K562 (cell line): ENCODE measurements around the gene ZMAT2. TPM values are rescaled to one million over a fixed set of nuclear protein-coding genes. Genes with fewer than 3 reads are reported as not detected.

Experiments
- AFF1 ChIP-seq, 2 experiments: fragments of 450-650 bp; IDR thresholded peaks; 2 replicates each; pipeline ENCODE4 v1.6.1; 2018; ENCODE audit warnings: mild to moderate bottlenecking in 2 of 2, low read depth in 1 of 2; ENCODE audit not compliant: partially characterized antibody in 2 of 2
- EGR1 ChIP-seq: fragments of 450-650 bp; conservative IDR thresholded peaks from 2 replicates; pipeline ENCODE4 v1.6.1; 2017; ENCODE audit warnings: mild to moderate bottlenecking
- ESRRA ChIP-seq: fragments of 450-650 bp; IDR thresholded peaks from 2 replicates; pipeline ENCODE4 v1.6.1; 2014; ENCODE audit warnings: low read depth, mild to moderate bottlenecking, moderate library complexity, borderline replicate concordance
- FOS ChIP-seq: IDR thresholded peaks from 3 replicates; pipeline ENCODE4 v1.6.1; 2011; ENCODE audit not compliant: insufficient read length; ENCODE audit errors: extremely low read depth
- GABPB1 ChIP-seq: sonication (generic); formaldehyde crosslinking; IDR thresholded peaks from 2 replicates; pipeline ENCODE4 v1.8.0; 2022; ENCODE audit warnings: mild to moderate bottlenecking, missing genetic modification reagents
- MBD2 ChIP-seq: sonication (generic); IDR thresholded peaks from 2 replicates; pipeline ENCODE4 v1.6.1; 2016; ENCODE audit warnings: low read depth, borderline replicate concordance
- WHSC1 ChIP-seq: IDR thresholded peaks from one replicate; pipeline ENCODE4 v1.6.1; 2012; ENCODE audit warnings: low read length, control low read depth, inconsistent platforms
- polyA plus RNA-seq, 8 experiments: library from polyadenylated mRNA; depleted of rRNA in 4 of 8; stranded (reverse) in 5 of 8; unstranded in 3 of 8; fragments of >200 nt; fragmentation: Nextera tagmentation in 2 of 8; fragmentation: Illumina TruSeq in 1 of 8; extraction: Ambion mirVana in 2 of 8; extraction: Trizol in 1 of 8; gene quantifications; 2 replicates each; pipeline versions ENCODE4 v1.2.1 to v1.2.3, GENCODE V29; 2011 to 2014; ENCODE audit warnings: inconsistent platforms in 1 of 8, missing spikeins in 1 of 8
- total RNA-seq, 7 experiments: library from RNA; depleted of rRNA in 6 of 7; stranded (reverse); fragments of >200 nt in 6 of 7; fragmentation: Illumina TruSeq in 2 of 7; extraction: Trizol in 2 of 7; gene quantifications; 2 replicates each; pipeline versions ENCODE4 v1.2.1 to v1.2.3, GENCODE V29; 2011 to 2021; ENCODE audit warnings: low replicate concordance in 1 of 7
- TF ChIP-seq, protein P1 (sequence below): fragments of 250-450 bp; sonication (Bioruptor Pico); IDR thresholded peaks from 2 replicates; pipeline ENCODE4 v1.5.0; 2021; ENCODE audit warnings: mild to moderate bottlenecking, moderate library complexity
- TF ChIP-seq, protein P2 (sequence below): fragments of 450-650 bp; IDR thresholded peaks from one replicate; pipeline ENCODE4 v1.6.1; 2018; ENCODE audit warnings: mild to moderate bottlenecking, moderate library complexity; ENCODE audit not compliant: partially characterized antibody
- TF ChIP-seq, protein P3 (sequence below): fragments of 450-650 bp; formaldehyde crosslinking; IDR thresholded peaks from 2 replicates; pipeline ENCODE4 v1.4.0; 2022; ENCODE audit warnings: missing genetic modification characterization
- TF ChIP-seq, protein P4 (sequence below): fragments of 450-650 bp; formaldehyde crosslinking; IDR thresholded peaks from 2 replicates; pipeline ENCODE4 v1.4.0; 2020; ENCODE audit warnings: mild to moderate bottlenecking, mixed read lengths

Gene ZMAT2
- total and polyA plus RNA-seq, 9 of the 15 experiments (the other 6 are each of a cell fraction or from before 2014, with no cell fraction given), result 44.2 to 101 (median 69.2) TPM

GRCh38 chr5:140700177-140701144, at the start of gene ZMAT2 (continued):
- peak; percentile 53; the same call in 1 of the 2 replicates for TF ChIP-seq GABPB1 (CRISPR knock-in tag)
- TF ChIP-seq, protein P1, sequence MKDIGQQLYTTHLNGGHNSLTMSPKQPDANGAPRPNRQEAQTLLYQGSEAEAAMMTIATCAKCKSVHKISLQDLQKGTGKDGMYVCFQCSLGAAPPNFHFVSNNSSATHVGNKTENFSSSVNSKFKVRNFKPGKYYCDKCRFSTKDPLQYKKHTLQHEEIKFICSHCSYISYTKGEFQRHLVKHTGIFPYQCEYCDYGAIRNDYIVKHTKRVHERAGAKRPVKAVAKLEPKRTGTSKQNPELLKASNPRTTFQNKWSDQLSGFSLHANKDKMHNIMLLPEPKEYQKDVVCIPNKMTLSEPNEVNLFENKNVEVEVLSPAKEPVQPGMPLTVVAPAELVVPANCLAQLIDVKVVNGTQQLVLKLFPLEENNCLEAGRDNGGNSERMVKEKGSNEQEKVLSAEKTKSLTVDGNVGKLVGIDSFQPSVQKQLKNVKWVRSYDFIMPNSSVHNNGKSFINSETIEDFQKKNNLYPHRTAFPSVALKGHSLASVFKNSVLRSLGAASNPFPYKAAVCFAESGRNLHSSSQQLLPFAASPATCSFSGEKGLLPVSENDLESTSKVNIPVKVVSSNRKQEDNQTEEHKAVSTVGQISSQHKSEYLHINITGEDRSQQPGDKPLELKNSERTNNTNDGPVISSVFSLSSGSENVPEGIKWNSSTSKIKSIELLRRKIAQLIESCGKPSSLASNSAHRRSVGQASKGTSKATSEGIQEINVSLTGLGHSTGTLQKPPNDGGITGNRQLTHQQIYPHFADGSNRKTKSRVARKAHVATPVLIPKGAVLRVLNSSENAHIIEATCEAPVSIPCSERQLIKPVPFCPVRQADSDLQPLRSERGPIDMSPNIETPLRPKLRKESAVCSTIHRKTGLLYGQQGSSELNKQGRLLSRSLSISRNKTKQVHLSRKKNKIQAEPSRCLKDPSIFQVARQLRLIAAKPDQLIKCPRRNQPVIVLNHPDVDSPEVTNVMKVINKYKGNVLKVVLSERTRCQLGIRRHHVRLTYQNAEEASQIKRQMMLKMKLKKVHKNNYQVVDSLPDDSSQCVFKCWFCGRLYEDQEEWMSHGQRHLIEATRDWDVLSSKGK (CRISPR knock-in tag), result no peak
- TF ChIP-seq, protein P2, sequence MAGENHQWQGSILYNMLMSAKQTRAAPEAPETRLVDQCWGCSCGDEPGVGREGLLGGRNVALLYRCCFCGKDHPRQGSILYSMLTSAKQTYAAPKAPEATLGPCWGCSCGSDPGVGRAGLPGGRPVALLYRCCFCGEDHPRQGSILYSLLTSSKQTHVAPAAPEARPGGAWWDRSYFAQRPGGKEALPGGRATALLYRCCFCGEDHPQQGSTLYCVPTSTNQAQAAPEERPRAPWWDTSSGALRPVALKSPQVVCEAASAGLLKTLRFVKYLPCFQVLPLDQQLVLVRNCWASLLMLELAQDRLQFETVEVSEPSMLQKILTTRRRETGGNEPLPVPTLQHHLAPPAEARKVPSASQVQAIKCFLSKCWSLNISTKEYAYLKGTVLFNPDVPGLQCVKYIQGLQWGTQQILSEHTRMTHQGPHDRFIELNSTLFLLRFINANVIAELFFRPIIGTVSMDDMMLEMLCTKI, result no peak
- TF ChIP-seq MBD2, result peak; percentile 97
- TF ChIP-seq ESRRA, result no peak
- TF ChIP-seq AFF1 (IDR thresholded peaks at IDR 0.05; ENCODE audit: low read depth in 1 of 2, partially characterized antibody in 2 of 2), result peak in 1 of 2 experiments; percentile 35
- no peak; the same call in 1 of the 2 replicates for TF ChIP-seq EGR1
- TF ChIP-seq WHSC1, result no peak
- peak; percentile 82 for TF ChIP-seq FOS
- TF ChIP-seq, protein P3, sequence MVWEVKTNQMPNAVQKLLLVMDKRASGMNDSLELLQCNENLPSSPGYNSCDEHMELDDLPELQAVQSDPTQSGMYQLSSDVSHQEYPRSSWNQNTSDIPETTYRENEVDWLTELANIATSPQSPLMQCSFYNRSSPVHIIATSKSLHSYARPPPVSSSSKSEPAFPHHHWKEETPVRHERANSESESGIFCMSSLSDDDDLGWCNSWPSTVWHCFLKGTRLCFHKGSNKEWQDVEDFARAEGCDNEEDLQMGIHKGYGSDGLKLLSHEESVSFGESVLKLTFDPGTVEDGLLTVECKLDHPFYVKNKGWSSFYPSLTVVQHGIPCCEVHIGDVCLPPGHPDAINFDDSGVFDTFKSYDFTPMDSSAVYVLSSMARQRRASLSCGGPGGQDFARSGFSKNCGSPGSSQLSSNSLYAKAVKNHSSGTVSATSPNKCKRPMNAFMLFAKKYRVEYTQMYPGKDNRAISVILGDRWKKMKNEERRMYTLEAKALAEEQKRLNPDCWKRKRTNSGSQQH (CRISPR knock-in tag), result no peak
- TF ChIP-seq, protein P4, sequence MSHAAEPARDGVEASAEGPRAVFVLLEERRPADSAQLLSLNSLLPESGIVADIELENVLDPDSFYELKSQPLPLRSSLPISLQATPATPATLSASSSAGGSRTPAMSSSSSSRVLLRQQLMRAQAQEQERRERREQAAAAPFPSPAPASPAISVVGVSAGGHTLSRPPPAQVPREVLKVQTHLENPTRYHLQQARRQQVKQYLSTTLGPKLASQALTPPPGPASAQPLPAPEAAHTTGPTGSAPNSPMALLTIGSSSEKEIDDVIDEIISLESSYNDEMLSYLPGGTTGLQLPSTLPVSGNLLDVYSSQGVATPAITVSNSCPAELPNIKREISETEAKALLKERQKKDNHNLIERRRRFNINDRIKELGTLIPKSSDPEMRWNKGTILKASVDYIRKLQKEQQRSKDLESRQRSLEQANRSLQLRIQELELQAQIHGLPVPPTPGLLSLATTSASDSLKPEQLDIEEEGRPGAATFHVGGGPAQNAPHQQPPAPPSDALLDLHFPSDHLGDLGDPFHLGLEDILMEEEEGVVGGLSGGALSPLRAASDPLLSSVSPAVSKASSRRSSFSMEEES (CRISPR knock-in tag), result no peak
